ENCODE results near the gene ASRGL1. TPM values are rescaled to one million over a fixed set of nuclear protein-coding genes. Genes with fewer than 3 reads are reported as not detected.
"Not testable (repeated sequence)": the region's sequence is repeated elsewhere in the genome, so short reads cannot be mapped to it uniquely, and the experiment has no call there.

Gene ASRGL1
- polyA plus RNA-seq, 6 donors from 2014 or later = 0.57 to 3.1 (median 1.2) TPM; not detected in 1

DNA sequence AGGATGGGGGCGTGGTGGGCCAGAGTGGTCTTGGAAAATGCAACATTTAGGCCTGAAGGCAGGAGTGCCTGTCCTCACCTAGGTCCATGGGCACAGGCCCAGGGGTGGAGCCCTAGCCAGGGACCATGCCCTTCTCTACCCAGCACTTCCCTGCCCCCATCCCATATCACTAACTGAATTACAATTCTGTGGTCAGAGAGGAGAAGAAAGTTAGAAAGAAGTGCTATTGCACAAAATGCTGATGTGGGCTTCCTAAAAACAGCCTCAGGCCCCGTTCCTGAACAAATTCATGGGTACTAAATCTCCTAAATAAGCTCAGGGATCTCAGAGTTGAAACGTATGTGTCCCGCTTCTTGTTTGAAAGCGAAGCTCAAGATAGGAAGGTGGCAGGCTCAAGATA, 3.5 kb upstream of the ASRGL1 start:
- DNase-seq (no peak), ATAC-seq (ENCODE audit: low read depth in 2 of 2) (no peak)
- peaks cover 46 to 72% (median 72%) of the 10 kb centered on the region in 3 donors for H3K27me3 Mint-ChIP-seq
- H3K4me3 Mint-ChIP-seq = no peak overlapping the region
- H3K4me1 Mint-ChIP-seq = peaks cover 13 to 20% (median 17%) of the 10 kb centered on the region in 3 donors
- H3K9me3 Mint-ChIP-seq = no peaks in the 10 kb centered on the region
- H3K27ac Mint-ChIP-seq = no peak overlapping the region
- H3K36me3 Mint-ChIP-seq = no peaks in the 10 kb centered on the region

DNA sequence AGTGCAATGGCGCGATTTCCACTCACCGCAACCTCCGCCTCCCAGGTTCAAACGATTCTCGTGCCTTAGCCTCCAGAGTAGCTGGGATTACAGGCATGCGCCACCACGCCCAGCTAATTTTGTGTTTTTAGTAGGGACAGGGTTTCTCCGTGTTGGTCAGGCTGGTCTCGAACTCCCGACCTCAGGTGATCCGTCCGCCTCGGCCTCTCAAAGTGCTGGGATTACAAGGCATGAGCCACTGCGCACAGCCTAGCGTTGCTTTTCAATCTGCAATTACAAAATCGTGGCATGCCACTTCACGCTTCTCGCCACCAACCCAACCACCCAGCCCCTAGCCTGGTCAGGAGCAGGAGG, 322 bp upstream of the ASRGL1 start:
- peak overlapping the region in 4 of 6 donors; percentile 38 to 91 (median 86) for H3K27ac Mint-ChIP-seq
- H3K4me1 Mint-ChIP-seq = peaks cover 13 to 29% (median 25%) of the 10 kb centered on the region in 3 donors

DNA sequence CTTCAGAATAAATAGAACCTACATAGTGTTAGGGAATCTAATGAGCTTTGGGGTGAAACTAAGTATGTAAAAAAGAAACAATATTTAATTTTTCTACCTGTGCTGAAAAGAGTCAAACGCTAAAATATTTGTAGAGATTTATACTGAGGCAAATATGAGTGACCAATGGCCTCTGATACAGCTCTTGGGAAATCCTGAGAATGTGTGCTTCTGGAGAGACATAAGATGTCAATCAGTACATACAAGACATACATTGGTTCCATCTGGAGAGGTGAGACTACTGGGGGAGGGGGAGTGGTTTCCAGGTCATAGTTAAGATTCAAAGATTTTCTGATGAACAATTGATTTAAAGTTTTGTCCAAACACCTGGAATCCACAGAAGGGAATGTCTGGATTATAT, 970 bp downstream of the ASRGL1 start:
- H3K4me3 Mint-ChIP-seq = peak overlapping the region; percentile 84 to 94 (median 92)
- H3K27ac Mint-ChIP-seq = peak overlapping the region in 2 of 6 donors; percentile 17 to 82
- DNase-seq (no peak), ATAC-seq (ENCODE audit: low read depth in 2 of 2) (no peak)
- H3K36me3 Mint-ChIP-seq = no peaks in the 10 kb centered on the region
- H3K9me3 Mint-ChIP-seq = no peaks in the 10 kb centered on the region
- H3K27me3 Mint-ChIP-seq = peaks cover 20 to 38% (median 35%) of the 10 kb centered on the region in 3 donors
- H3K4me1 Mint-ChIP-seq = peaks cover 13 to 29% (median 25%) of the 10 kb centered on the region in 3 donors

More for the DNA sequence above, 322 bp upstream of the ASRGL1 start:
- H3K36me3 Mint-ChIP-seq; ATAC-seq (ENCODE audit: low read depth in 2 of 2); DNase-seq; H3K9me3 Mint-ChIP-seq: not testable (repeated sequence)
- Mint-ChIP-seq H3K27me3 (peaks cover 25 to 50% (median 48%) of the 10 kb centered on the region in 3 donors), H3K4me3 (peak overlapping the region; percentile 84 to 94 (median 92))

DNA sequence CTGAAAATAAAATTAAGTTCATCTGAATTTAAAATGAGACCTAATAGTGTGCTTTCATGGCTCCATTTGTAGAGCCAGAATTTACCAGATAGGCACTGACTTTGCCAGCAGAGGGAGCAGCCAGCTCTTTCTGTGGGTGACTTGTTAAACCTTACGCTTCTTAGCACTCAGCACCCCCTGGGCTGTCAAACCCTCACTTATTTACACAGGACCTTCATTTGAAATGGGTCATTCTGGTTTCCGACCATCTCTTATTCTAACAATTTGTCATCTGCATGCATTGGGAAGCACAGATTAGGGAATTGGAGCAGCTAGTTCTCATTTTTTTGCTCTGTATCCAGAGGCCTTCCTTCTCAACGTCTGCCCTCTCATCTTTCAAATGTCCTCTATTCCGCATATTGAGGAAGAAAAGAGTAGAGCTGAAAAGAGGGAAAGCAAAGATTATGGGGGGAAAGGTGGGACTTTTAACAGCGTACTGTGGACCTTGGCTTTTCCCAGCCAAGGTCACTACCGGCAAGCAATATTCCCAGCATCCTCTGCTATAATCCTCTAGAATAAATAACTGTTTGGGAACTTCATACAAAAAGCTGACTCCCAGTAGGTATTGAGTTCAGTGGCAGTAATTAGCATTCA, 3.1 kb downstream of the ASRGL1 start:
- Mint-ChIP-seq H3K4me3 (peak overlapping the region in 4 of 8 donors; percentile 30 to 50 (median 36)), H3K9me3 (no peaks in the 10 kb centered on the region), H3K36me3 (no peaks in the 10 kb centered on the region), H3K4me1 (peaks cover 13 to 37% (median 30%) of the 10 kb centered on the region in 3 donors), H3K27me3 (peaks cover 4 to 19% (median 14%) of the 10 kb centered on the region in 3 donors), H3K27ac (no peak overlapping the region)
- peak; percentile 44 for DNase-seq
- peak; percentile 48 to 52 for ATAC-seq (ENCODE audit: low read depth in 2 of 2)

DNA sequence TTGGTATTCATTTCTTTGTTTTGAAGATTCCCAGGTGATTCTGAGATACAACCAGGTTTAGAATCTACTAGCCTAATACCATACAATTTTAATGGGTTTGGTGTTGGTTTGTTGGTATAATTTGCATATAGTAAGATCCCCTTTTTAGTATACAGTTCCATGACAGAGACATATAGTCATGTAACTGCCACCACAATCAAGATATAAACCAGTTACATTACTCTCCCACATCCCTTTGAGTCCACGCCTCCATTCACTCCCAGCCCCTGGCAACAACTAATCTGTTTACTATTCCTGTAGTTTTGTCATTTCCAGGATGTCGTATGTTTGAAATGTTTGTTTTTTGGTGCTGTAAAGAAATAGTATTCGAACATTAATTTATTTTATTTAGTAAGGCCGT, 4.3 kb downstream of the ASRGL1 start:
- Mint-ChIP-seq H3K9me3 (no peaks in the 10 kb centered on the region), H3K4me1 (peaks cover 9 to 36% (median 27%) of the 10 kb centered on the region in 3 donors), H3K27ac (no peak overlapping the region), H3K27me3 (peaks cover 4 to 14% (median 8%) of the 10 kb centered on the region in 3 donors), H3K36me3 (no peaks in the 10 kb centered on the region), H3K4me3 (no peak overlapping the region)
- no peak for ATAC-seq (ENCODE audit: low read depth in 2 of 2)
- no peak for DNase-seq

DNA sequence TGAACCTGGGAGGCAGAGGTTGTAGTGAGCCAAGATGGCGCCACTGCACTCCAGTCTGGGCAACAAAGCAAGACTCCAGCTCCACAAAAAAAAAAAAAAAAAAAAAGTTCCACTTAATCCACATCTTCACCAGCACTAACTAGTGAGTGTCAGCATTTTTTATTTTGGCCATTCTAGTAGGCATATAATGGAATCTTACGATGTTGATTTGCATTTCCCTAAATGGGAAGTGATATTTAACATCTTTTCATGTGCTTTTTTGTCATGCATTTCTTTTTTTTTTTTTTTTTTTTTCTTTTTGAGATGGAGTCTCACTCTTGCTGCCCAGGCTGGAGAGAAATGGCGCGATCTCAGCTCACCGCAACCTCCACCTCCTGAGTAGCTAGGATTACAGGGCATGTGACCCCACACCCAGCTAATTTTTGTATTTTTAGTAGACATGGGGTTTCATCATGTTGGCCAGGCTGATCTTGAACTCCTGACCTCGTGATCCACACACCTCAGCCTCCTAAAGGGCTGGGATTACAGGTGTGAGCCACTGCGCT, 6.5 kb downstream of the ASRGL1 start:
- not testable (repeated sequence) for H3K4me3 Mint-ChIP-seq; H3K36me3 Mint-ChIP-seq; H3K27me3 Mint-ChIP-seq; H3K9me3 Mint-ChIP-seq; ATAC-seq (ENCODE audit: low read depth in 2 of 2); DNase-seq
- Mint-ChIP-seq H3K4me1 (peaks cover 0 to 17% (median 13%) of the 10 kb centered on the region in 3 donors), H3K27ac (peak overlapping the region in 1 of 6 donors; percentile 6)

DNA sequence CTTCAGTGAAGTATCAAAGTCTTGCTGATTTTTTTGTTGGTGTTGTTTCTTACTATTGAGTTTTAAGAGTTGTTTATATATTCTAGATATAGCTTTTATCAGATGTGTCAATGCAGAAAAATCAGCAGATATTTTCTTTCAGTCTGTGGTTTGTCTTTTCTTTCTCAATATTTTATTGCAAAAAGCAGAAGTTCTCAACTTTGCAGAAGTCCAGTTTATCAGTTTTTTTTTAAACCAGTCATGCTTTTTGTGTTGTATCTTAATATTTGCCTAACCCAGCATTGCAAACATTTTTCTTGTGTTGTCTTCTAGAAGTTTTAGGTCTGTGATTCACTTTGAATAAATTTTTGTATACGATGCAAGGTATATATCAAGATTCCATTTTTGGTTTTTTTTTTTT, 7.0 kb downstream of the ASRGL1 start:
- no peak overlapping the region for H3K4me3 Mint-ChIP-seq
- ATAC-seq (ENCODE audit: low read depth in 2 of 2) = no peak
- H3K27me3 Mint-ChIP-seq = no peaks in the 10 kb centered on the region
- no peaks in the 10 kb centered on the region for H3K9me3 Mint-ChIP-seq
- no peaks in the 10 kb centered on the region for H3K36me3 Mint-ChIP-seq
- no peak for DNase-seq
- peak overlapping the region in 1 of 6 donors; percentile 6 for H3K27ac Mint-ChIP-seq
- peaks cover 0 to 17% (median 13%) of the 10 kb centered on the region in 3 donors for H3K4me1 Mint-ChIP-seq

DNA sequence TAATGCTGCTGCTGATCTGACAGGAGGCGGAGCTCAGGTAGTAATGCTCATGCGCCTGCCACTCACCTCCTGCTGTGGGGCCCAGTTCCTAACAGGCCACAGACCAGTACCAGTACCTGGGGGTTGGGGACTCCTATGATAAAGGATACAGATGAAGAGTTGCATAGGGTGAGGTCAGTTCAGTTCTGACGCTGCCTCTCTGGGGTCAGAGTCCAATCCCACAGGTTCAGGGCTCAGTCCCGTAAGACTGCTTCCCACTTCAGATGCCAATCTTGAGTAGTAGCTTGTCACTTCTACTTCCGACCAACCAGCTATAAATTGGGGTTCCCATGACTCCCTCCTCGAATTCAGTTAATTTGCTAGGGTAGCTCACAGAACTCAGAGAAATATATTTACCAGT, 8.6 kb downstream of the ASRGL1 start:
- Mint-ChIP-seq H3K9me3 (no peaks in the 10 kb centered on the region), H3K27ac (no peak overlapping the region), H3K4me1 (peaks cover 0 to 9% (median 4%) of the 10 kb centered on the region in 3 donors), H3K36me3 (no peaks in the 10 kb centered on the region), H3K27me3 (no peaks in the 10 kb centered on the region), H3K4me3 (no peak overlapping the region)
- DNase-seq (no peak), ATAC-seq (ENCODE audit: low read depth in 2 of 2) (no peak)

DNA sequence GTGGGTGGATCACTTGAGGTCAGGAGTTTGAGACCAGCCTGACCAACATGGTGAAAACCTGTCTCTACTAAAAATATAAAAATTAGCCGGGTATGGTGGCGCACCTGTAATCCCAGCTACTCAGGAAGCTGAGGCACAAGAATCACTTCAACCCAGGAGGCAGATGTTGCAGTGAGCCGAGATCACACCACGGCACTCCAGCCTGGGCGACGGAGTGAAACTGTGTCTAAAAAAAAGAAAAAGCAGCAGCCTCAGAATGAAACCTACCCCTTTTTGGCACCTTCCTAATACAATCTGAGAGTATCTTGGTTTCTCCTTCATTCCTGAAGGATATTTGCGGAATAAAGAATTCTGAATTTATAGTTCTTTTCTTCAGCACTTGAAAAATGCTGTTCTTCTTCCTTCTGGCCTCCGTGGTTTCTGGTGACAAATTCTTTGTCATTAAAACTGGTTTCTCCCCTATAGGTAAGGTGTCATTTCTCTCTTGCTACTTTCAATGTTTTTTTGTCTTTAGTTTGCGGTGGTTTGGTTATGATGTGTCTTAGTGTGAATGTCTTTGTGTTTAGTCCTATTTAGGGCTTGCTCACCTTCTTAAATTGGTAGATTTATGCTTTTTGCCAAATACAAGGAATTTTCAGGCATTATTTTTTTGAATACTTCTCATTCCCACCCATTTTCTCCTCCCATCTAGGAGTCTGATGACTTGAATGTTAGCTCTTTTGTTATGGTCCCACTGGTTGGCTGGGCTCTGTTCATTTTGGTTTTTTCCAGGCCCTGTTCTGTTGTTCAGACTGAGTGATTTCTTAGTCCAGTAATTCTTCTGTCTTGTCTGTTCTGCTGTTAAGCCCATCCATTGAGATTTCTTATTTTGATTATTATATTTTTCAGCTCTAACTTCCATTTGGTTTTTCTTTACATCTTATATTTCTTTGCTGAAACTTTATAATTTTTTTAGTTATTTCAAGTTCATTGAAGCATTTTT, 15.4 kb downstream of the ASRGL1 start:
- H3K4me1 Mint-ChIP-seq = no peaks in the 10 kb centered on the region
- DNase-seq = no peak
- H3K9me3 Mint-ChIP-seq = no peaks in the 10 kb centered on the region
- no peak for ATAC-seq (ENCODE audit: low read depth in 2 of 2)
- no peaks in the 10 kb centered on the region for H3K27me3 Mint-ChIP-seq
- H3K36me3 Mint-ChIP-seq = no peaks in the 10 kb centered on the region
- H3K27ac Mint-ChIP-seq = peak overlapping the region in 2 of 6 donors; percentile 10 to 57
- no peak overlapping the region for H3K4me3 Mint-ChIP-seq

DNA sequence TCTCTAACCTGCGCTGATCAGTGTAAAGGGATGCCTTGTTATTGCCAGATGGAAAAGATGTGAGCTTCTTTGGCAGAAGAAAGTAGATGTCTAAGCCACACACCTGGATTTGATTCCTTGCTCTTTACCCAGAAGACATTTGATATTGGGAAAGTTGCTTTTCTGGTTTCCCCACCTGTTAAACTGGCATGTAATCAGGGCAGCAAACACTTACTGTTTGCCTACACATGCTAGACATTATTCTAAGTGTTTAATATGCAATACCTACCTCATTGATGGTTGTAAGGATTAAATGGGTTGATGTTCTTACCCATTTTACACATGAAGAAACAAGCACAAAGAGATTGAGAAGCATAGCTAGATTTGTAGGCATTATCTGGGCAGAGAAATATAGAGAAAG, 16.6 kb downstream of the ASRGL1 start:
- no peak for ATAC-seq (ENCODE audit: low read depth in 2 of 2)
- Mint-ChIP-seq H3K36me3 (no peaks in the 10 kb centered on the region), H3K4me1 (no peaks in the 10 kb centered on the region), H3K9me3 (no peaks in the 10 kb centered on the region), H3K4me3 (no peak overlapping the region), H3K27me3 (no peaks in the 10 kb centered on the region), H3K27ac (no peak overlapping the region)
- DNase-seq = no peak

DNA sequence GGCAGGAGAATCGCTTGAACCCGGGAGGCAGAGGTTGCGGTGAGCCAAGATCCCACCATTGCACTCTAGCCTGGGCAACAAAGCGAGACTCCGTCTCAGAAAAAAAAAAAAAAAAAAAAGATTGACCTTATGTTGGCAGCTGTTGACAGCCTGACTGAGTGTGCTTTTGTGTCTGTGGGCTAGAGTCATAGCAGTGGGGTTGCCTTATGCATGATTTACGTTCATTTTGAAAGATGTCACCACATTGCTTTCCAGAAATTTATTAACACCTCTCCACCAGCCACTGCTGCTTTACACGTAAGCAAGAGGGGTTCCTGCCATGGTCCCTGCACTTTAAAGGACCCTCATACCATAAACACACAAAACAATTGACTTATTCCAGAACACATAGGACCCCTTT, 21.0 kb downstream of the ASRGL1 start:
- Mint-ChIP-seq H3K36me3 (no peaks in the 10 kb centered on the region), H3K4me3 (no peak overlapping the region), H3K27me3 (no peaks in the 10 kb centered on the region), H3K27ac (no peak overlapping the region), H3K4me1 (no peaks in the 10 kb centered on the region), H3K9me3 (no peaks in the 10 kb centered on the region)
- DNase-seq (no peak), ATAC-seq (ENCODE audit: low read depth in 2 of 2) (no peak)

DNA sequence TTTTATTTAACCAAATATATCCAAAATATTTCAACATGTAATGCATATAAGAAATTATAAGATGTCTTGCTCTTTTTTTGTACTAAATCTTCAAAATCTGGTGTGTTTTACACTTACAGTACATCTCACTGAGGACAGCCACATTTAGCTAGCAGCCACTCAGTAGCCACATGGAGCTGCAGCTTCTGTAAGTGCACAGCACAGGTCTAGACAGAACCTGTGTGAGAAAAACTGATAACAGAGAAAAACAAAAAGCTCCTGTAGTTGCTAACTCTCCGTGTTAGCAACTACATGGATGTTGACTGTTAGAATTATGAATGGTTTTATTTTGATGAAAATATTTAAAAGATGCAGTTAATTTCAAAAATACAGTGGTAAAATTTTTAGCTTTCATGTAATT, 22.2 kb downstream of the ASRGL1 start:
- H3K27ac Mint-ChIP-seq = no peak overlapping the region
- H3K9me3 Mint-ChIP-seq = no peaks in the 10 kb centered on the region
- H3K4me1 Mint-ChIP-seq = no peaks in the 10 kb centered on the region
- H3K27me3 Mint-ChIP-seq = no peaks in the 10 kb centered on the region
- ATAC-seq (ENCODE audit: low read depth in 2 of 2) = no peak
- DNase-seq = no peak
- no peaks in the 10 kb centered on the region for H3K36me3 Mint-ChIP-seq
- no peak overlapping the region for H3K4me3 Mint-ChIP-seq

DNA sequence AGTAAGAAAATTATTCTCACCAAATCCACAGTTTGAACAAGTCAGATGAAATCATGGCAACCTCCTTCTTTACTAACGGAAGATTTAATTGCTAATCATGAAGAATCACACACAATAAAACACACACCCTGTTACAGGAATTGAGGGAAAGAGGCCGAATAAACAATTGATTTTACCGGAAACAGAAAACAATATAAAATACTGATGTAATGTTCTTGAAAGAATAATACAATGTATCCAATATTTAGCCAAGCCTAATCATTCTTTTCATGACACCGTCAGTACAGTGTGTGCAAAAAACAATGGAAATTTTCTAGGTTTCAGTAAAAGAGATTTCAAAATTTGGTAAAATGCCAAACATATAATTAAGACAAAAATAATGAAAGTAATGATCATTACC, 23.4 kb downstream of the ASRGL1 start:
- peak overlapping the region in 1 of 6 donors; percentile 36 for H3K27ac Mint-ChIP-seq
- peaks cover 0 to 4% (median 0%) of the 10 kb centered on the region in 3 donors for H3K27me3 Mint-ChIP-seq
- no peak overlapping the region for H3K4me3 Mint-ChIP-seq
- ATAC-seq (ENCODE audit: low read depth in 2 of 2) (no peak), DNase-seq (no peak)
- H3K9me3 Mint-ChIP-seq = no peaks in the 10 kb centered on the region
- H3K4me1 Mint-ChIP-seq = no peaks in the 10 kb centered on the region
- no peaks in the 10 kb centered on the region for H3K36me3 Mint-ChIP-seq
